ENCODE data around the gene FOXP4. TPM values are rescaled to one million over a fixed set of nuclear protein-coding genes. Genes with fewer than 3 reads are reported as not detected.

The FOXP4 gene
- total and polyA plus RNA-seq, 10 donors: 3.0 to 12.1 (median 6.5) TPM

- Histone ChIP-seq H3K27ac (peak overlapping the region in 5 of 8 donors; percentile 64 to 78 (median 69)), H3K4me3 (peak overlapping the region in 5 of 8 donors; percentile 49 to 79 (median 54))
Measured at GRCh38 chr6:41561416-41561815, 15.2 kb downstream of the FOXP4 start.

GRCh38 chr6:41561931-41562911 is 16.0 kb downstream of the FOXP4 start:
- Histone ChIP-seq H3K9me3 (no peaks in the 10 kb centered on the region), H3K27ac (peak overlapping the region in 1 of 8 donors; percentile 78), H3K4me3 (no peak overlapping the region), H3K36me3 (peaks cover 0 to 22% (median 16%) of the 10 kb centered on the region in 6 donors), H3K4me1 (peaks cover 7 to 31% (median 21%) of the 10 kb centered on the region in 6 donors), H3K27me3 (replicated peaks in 1 of 7) (no peaks in the 10 kb centered on the region)
- TF ChIP-seq POLR2A (IDR thresholded peaks at IDR 0.05) (no peak), CTCF (IDR thresholded peaks at IDR 0.05 in 8 of 11, conservative IDR thresholded peaks at IDR 0.05 in 3 of 11) (no peak), POLR2AphosphoS5 (IDR thresholded peaks at IDR 0.05) (no peak)
- intact Hi-C loops (cut with DNase I; ENCODE audit: low total_unique reads): no loop called here
- DNase-seq: no peak
- 93 to 97% (median 95%) methylated on average over 10 of the region's 10 CpGs for WGBS, 5 donors

More at GRCh38 chr6:41561416-41561815, 15.2 kb downstream of the FOXP4 start:
- intact Hi-C loops (cut with DNase I; ENCODE audit: low total_unique reads): no loop called here
- WGBS, 5 donors: 76 to 94% (median 81%) methylated on average over 3 of the region's 3 CpGs
- DNase-seq: no peak
- no peaks in the 10 kb centered on the region for H3K9me3 ChIP-seq
- peaks cover 0 to 14% (median 10%) of the 10 kb centered on the region in 6 donors for H3K36me3 ChIP-seq
- peaks cover 7 to 31% (median 21%) of the 10 kb centered on the region in 6 donors for H3K4me1 ChIP-seq
- H3K27me3 ChIP-seq (replicated peaks in 1 of 7): no peaks in the 10 kb centered on the region
- TF ChIP-seq CTCF (IDR thresholded peaks at IDR 0.05 in 8 of 11, conservative IDR thresholded peaks at IDR 0.05 in 3 of 11) (no peak), POLR2AphosphoS5 (IDR thresholded peaks at IDR 0.05) (no peak), POLR2A (IDR thresholded peaks at IDR 0.05) (no peak)

DNA sequence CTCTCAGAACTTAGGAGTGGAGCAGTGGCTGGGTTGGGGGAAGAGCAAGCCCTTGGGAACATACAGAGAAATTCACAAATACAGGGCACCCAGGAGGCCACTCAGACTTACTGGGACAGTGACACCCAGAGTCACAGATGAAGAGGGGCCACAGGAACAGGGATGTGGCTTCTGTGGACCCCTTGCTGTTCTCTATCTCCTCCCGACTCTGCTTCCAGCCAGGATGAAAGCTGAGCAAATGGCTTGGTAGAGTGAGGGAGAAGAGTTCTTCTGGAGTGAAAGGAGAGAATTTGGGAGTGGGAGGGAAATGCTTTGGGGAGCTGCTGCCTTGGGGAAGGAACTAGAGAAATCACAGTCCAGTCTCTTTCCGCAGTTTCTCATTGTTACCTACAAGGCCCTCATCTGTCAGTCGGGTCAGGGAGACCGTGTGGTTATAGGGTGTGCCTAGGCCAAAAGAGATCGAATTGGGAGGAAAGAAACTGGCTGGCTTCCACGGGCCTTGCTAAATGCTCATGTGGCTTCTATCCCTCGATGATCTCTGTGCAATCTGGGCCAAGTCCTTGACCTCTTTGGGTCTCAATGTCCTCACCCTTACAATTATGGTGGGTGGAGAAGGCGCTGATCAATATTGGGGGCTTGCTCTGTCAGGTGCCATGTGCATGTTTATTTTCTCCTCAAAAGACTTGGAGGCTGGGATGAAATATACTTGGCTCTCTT is 17.0 kb downstream of the FOXP4 start:
- no peak for DNase-seq
- Histone ChIP-seq H3K9me3 (no peaks in the 10 kb centered on the region), H3K27me3 (replicated peaks in 1 of 7) (no peaks in the 10 kb centered on the region), H3K27ac (no peak overlapping the region), H3K4me1 (peaks cover 7 to 31% (median 21%) of the 10 kb centered on the region in 6 donors), H3K4me3 (no peak overlapping the region), H3K36me3 (peaks cover 0 to 32% (median 16%) of the 10 kb centered on the region in 6 donors)
- intact Hi-C loops (cut with DNase I; ENCODE audit: low total_unique reads): no loop called here
- TF ChIP-seq POLR2A (IDR thresholded peaks at IDR 0.05) (no peak), POLR2AphosphoS5 (IDR thresholded peaks at IDR 0.05) (no peak), CTCF (IDR thresholded peaks at IDR 0.05 in 8 of 11, conservative IDR thresholded peaks at IDR 0.05 in 3 of 11) (no peak)
- WGBS, 5 donors: 80 to 88% (median 85%) methylated on average over 8 of the region's 8 CpGs

Measured in spleen (tissue), 11 donors.